Neural progenitor cell (in vitro differentiated cells): ENCODE data around the gene TCFL5.

ENCODE experiments used
- EZH2 ChIP-seq: fragments of 200-600 bp; sonication (generic); IDR thresholded peaks from 2 replicates; pipeline ENCODE4 v1.6.1; 2017; ENCODE audit warnings: antibody characterized with exemption, mild to moderate bottlenecking, moderate library complexity
- TF ChIP-seq, protein P1 (sequence below): fragments of 200-600 bp; sonication (generic); IDR thresholded peaks from 2 replicates; pipeline ENCODE4 v1.5.1; 2017; ENCODE audit warnings: antibody characterized with exemption, mild to moderate bottlenecking

DNA sequence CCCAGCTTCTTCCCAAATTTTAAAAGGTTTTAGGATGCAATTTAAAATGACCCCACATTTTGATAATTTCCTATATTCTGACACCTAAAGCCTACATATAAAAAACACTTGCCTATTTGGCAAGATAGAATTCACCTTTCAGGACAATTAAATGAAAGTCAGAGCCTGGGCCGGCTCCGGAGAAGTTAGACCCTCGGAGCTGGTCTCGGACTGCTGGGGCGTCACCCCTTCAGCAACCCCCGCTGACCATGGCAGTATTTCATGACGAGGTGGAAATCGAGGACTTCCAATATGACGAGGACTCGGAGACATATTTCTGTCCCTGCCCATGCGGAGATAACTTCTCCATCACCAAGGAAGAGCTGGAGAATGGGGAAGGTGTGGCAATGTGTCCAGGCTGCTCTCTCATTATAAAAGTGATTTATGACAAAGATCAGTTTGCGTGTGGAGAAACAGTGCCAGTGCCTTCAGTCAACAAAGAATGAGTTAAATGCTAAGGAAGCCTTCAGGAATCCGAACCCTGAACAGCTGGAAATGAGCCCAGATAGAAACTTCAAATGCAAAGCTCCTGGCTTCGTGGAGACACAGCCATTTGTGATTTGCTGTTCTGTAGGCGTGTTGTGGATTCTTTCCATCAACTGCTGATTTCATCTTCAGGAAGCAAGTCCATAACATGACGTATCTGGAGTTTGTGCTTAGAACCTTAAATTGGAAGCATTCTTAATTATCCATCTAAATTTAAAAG, 16.0 kb downstream of the TCFL5 start:
- no peak for TF ChIP-seq EZH2
- TF ChIP-seq, protein P1, sequence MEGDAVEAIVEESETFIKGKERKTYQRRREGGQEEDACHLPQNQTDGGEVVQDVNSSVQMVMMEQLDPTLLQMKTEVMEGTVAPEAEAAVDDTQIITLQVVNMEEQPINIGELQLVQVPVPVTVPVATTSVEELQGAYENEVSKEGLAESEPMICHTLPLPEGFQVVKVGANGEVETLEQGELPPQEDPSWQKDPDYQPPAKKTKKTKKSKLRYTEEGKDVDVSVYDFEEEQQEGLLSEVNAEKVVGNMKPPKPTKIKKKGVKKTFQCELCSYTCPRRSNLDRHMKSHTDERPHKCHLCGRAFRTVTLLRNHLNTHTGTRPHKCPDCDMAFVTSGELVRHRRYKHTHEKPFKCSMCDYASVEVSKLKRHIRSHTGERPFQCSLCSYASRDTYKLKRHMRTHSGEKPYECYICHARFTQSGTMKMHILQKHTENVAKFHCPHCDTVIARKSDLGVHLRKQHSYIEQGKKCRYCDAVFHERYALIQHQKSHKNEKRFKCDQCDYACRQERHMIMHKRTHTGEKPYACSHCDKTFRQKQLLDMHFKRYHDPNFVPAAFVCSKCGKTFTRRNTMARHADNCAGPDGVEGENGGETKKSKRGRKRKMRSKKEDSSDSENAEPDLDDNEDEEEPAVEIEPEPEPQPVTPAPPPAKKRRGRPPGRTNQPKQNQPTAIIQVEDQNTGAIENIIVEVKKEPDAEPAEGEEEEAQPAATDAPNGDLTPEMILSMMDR: no peak
